ENCODE measurements around the gene FNDC3B. TPM values are rescaled to one million over a fixed set of nuclear protein-coding genes. Genes with fewer than 3 reads are reported as not detected.
"Not testable (repeated sequence)": the region's sequence is repeated elsewhere in the genome, so short reads cannot be mapped to it uniquely, and the experiment has no call there.

Gene FNDC3B
- total RNA-seq, 2 experiments from 2014 or later: 11.6 to 12.2 TPM

- no peaks in the 10 kb centered on the region for H3K9me3 Mint-ChIP-seq
- DNase-seq: no peak
- H3K4me1 Mint-ChIP-seq: no peaks in the 10 kb centered on the region
- no peak overlapping the region for H3K4me3 Mint-ChIP-seq
- H3K27me3 Mint-ChIP-seq: no peaks in the 10 kb centered on the region
- H3K36me3 Mint-ChIP-seq: peaks cover 4% of the 10 kb centered on the region
- no peak overlapping the region for H3K27ac Mint-ChIP-seq
Observed at GRCh38 chr3:172352786-172353185, 313.4 kb downstream of the FNDC3B start.

DNA sequence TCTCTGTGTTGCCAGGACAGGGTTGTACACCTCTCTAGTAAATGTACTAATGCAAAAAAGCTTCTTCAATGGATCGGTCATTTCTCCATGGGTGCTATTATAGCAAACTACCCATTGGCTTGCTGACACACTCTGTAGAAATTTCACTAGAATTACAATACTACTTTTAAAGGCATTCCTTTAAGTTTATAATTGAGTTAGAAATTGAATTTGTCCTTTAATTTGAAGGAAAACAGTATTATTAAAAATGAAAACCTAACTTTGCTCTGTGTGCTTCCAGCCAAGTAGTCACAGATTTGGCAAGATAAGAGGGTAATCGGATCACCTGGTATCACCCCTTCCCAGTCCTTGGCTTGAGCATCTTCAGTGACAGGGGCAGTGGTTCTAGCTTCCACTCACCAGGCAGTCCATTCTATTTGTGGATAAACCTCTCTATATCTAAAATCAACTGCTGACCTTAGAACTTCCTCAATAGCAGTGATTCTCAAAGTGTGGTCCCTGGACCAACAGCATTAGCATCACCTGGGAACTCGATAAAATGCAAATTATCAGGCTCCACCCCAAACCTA lies 315.6 kb downstream of the FNDC3B start:
- Mint-ChIP-seq H3K4me3 (no peak overlapping the region), H3K36me3 (peaks cover 2% of the 10 kb centered on the region), H3K27ac (no peak overlapping the region), H3K27me3 (no peaks in the 10 kb centered on the region), H3K9me3 (no peaks in the 10 kb centered on the region), H3K4me1 (no peaks in the 10 kb centered on the region)
- DNase-seq: no peak

DNA sequence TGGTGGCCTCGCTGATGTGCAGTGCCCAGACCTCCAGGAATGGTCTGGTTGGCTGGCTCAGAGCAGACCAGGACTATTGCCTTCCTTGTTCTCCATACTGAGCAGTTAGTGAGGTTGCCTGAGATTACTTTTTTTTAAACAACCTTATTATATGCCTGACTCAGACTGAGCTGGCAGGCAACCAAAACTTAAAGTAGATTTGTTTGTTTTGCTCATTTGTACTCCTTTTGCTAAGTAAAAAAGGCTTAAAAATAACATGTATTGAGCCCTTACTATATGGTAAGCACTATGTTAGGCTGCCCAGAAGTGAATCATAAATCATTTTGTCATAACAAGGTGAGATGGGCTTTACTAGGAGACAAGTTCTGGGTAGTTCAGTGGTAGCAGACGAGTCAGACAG lies 316.5 kb downstream of the FNDC3B start:
- H3K27me3 Mint-ChIP-seq: no peaks in the 10 kb centered on the region
- no peak overlapping the region for H3K4me3 Mint-ChIP-seq
- H3K4me1 Mint-ChIP-seq: no peaks in the 10 kb centered on the region
- no peak for DNase-seq
- peaks cover 7% of the 10 kb centered on the region for H3K36me3 Mint-ChIP-seq
- peaks cover 5% of the 10 kb centered on the region for H3K9me3 Mint-ChIP-seq
- no peak overlapping the region for H3K27ac Mint-ChIP-seq

GRCh38 chr3:172356427-172356826 lies 317.0 kb downstream of the FNDC3B start:
- Mint-ChIP-seq H3K4me1 (no peaks in the 10 kb centered on the region), H3K27ac (no peak overlapping the region), H3K9me3 (peaks cover 5% of the 10 kb centered on the region), H3K27me3 (no peaks in the 10 kb centered on the region), H3K36me3 (peaks cover 12% of the 10 kb centered on the region), H3K4me3 (no peak overlapping the region)
- DNase-seq: no peak

GRCh38 chr3:172357850-172358754 lies 318.7 kb downstream of the FNDC3B start:
- Mint-ChIP-seq H3K27me3 (no peaks in the 10 kb centered on the region), H3K27ac (no peak overlapping the region), H3K36me3 (peaks cover 17% of the 10 kb centered on the region), H3K4me1 (no peaks in the 10 kb centered on the region), H3K4me3 (no peak overlapping the region), H3K9me3 (peaks cover 5% of the 10 kb centered on the region)
- DNase-seq: no peak

GRCh38 chr3:172359231-172359630 lies 319.9 kb downstream of the FNDC3B start:
- no peaks in the 10 kb centered on the region for H3K27me3 Mint-ChIP-seq
- no peak overlapping the region for H3K27ac Mint-ChIP-seq
- peaks cover 5% of the 10 kb centered on the region for H3K9me3 Mint-ChIP-seq
- H3K4me3 Mint-ChIP-seq: no peak overlapping the region
- H3K36me3 Mint-ChIP-seq: peaks cover 21% of the 10 kb centered on the region
- no peak for DNase-seq
- no peaks in the 10 kb centered on the region for H3K4me1 Mint-ChIP-seq

GRCh38 chr3:172359996-172360395 lies 320.6 kb downstream of the FNDC3B start:
- peaks cover 5% of the 10 kb centered on the region for H3K9me3 Mint-ChIP-seq
- H3K4me3 Mint-ChIP-seq: no peak overlapping the region
- H3K36me3 Mint-ChIP-seq: peaks cover 21% of the 10 kb centered on the region
- H3K27ac Mint-ChIP-seq: no peak overlapping the region
- no peaks in the 10 kb centered on the region for H3K27me3 Mint-ChIP-seq
- DNase-seq: no peak
- H3K4me1 Mint-ChIP-seq: no peaks in the 10 kb centered on the region

- H3K4me1 Mint-ChIP-seq: no peaks in the 10 kb centered on the region
- H3K27ac Mint-ChIP-seq: no peak overlapping the region
- no peak overlapping the region for H3K4me3 Mint-ChIP-seq
- peaks cover 5% of the 10 kb centered on the region for H3K9me3 Mint-ChIP-seq
- H3K36me3 Mint-ChIP-seq: peaks cover 21% of the 10 kb centered on the region
- no peaks in the 10 kb centered on the region for H3K27me3 Mint-ChIP-seq
- DNase-seq: no peak
Observed at GRCh38 chr3:172362583-172362982, 323.2 kb downstream of the FNDC3B start.

DNA sequence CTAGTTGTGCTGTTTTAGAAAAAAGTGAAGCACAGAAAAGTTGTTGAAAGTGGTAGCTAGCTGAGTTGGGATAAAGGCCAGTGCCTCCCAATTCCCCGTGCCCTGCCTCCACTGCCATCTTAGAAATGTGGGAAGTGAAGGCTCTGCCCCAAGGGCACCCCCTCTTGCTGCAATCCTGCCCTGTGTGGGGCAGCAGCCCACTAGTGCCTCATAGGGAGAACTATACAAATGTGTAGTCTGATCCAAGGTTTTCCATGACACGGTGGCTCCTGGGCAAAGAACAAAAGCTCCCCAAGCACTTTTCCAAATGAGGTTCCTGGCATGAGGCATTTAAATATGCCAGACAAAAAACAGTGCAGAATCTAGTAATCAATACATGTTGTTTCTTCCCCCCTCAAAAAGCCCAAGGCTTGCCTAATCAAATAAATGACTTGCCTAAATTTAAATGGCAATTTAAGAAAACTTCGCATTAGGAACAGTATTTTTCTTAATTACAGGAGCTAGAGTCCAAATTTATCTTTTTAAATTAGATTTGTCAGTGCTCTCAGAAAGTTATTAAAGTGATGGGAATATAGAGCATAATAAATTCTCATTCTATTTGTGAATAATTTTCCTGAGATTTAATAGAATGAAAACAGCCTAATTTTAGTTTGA lies 325.1 kb downstream of the FNDC3B start:
- Mint-ChIP-seq H3K36me3 (peaks cover 29% of the 10 kb centered on the region), H3K27ac (no peak overlapping the region), H3K27me3 (no peaks in the 10 kb centered on the region), H3K9me3 (peaks cover 5% of the 10 kb centered on the region), H3K4me1 (no peaks in the 10 kb centered on the region), H3K4me3 (no peak overlapping the region)
- DNase-seq: no peak

DNA sequence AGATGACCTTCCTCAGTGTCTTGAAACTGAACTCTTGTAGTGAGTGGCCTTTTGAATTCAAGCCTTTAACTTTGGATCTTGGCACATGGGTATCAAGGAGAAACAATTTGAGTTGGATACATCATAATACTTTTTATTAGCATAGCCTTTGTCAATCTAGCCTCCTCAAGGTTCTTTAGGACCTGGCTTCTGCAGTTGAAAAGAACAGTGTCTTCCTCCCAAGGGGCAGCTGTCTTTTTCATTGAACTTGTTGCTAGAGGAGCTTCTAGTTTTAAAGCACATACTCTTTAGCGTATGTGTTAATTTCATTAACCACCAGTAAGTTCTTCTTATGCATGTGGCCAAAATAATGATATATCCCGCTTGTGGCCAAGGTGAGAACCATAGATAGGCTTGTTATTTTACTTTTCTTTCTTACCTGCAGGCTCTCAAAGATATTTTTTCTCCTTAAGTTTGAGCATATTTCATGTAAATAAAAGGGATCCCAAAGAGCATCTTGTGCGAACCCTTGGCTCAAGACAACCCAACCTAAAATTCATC lies 325.7 kb downstream of the FNDC3B start:
- peaks cover 5% of the 10 kb centered on the region for H3K9me3 Mint-ChIP-seq
- no peak overlapping the region for H3K4me3 Mint-ChIP-seq
- DNase-seq: no peak
- H3K36me3 Mint-ChIP-seq: peaks cover 33% of the 10 kb centered on the region
- no peaks in the 10 kb centered on the region for H3K4me1 Mint-ChIP-seq
- H3K27me3 Mint-ChIP-seq: no peaks in the 10 kb centered on the region
- H3K27ac Mint-ChIP-seq: no peak overlapping the region

- Mint-ChIP-seq H3K4me3 (no peak overlapping the region), H3K27ac (no peak overlapping the region), H3K4me1 (no peaks in the 10 kb centered on the region), H3K9me3 (no peaks in the 10 kb centered on the region), H3K36me3 (peaks cover 21% of the 10 kb centered on the region), H3K27me3 (no peaks in the 10 kb centered on the region)
- DNase-seq: no peak
Observed at GRCh38 chr3:172367205-172368105, 328.1 kb downstream of the FNDC3B start.

DNA sequence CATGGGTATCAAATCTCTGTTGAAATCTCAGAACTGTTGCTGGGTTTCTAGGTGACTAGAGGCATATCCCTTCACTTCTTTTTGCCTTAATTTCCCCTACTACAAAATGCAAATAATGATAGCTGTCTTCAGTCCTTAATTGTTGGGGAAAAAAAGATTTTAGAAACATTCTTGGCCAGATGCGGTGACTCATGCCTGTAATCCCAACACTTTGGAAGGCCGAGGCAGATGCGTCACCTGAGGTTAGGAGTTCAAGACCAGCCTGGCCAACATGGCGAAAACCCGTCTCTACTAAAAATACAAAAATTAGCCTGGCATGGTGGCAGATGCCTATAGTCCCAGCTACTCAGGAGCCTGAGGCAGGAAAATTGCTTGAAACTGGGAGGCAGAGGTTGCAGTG lies 329.2 kb downstream of the FNDC3B start:
- H3K36me3 Mint-ChIP-seq: peaks cover 16% of the 10 kb centered on the region
- H3K27ac Mint-ChIP-seq, H3K9me3 Mint-ChIP-seq, DNase-seq, H3K4me1 Mint-ChIP-seq, H3K27me3 Mint-ChIP-seq, H3K4me3 Mint-ChIP-seq: not testable (repeated sequence)

- Mint-ChIP-seq H3K4me1 (no peaks in the 10 kb centered on the region), H3K9me3 (no peaks in the 10 kb centered on the region), H3K4me3 (no peak overlapping the region), H3K36me3 (peaks cover 12% of the 10 kb centered on the region), H3K27me3 (no peaks in the 10 kb centered on the region), H3K27ac (no peak overlapping the region)
- no peak for DNase-seq
Observed at GRCh38 chr3:172369590-172370259, 330.3 kb downstream of the FNDC3B start.

DNA sequence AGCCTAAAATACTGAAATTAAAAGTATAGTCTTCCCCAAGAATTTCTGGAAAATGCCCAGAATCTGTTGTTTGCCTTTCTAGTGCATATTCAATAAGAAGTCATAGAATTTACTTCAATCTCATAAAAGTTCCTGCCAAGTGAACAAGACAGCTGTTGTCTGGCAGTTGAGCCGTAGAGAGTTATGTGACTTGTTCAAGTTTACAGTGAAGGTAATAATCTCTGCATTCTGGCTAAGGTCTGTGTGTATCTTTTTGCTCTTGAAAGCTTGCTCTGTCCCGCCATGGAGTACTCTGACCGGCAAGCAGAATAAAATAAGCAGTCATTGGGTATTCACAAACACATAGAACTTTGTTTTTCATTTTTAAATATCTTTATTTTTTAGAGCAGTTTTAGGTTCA lies 331.0 kb downstream of the FNDC3B start:
- DNase-seq: no peak
- no peaks in the 10 kb centered on the region for H3K27me3 Mint-ChIP-seq
- H3K9me3 Mint-ChIP-seq: no peaks in the 10 kb centered on the region
- no peaks in the 10 kb centered on the region for H3K4me1 Mint-ChIP-seq
- H3K27ac Mint-ChIP-seq: no peak overlapping the region
- H3K4me3 Mint-ChIP-seq: no peak overlapping the region
- peaks cover 17% of the 10 kb centered on the region for H3K36me3 Mint-ChIP-seq
